Islet precursor cell (in vitro differentiated cells): Measurements from ENCODE around the gene FLYWCH1.

Source experiments
- DNase-seq: peaks from one replicate; pipeline ENCODE4 v3.0.0-alpha.2; 2018

Gene FLYWCH1

GRCh38 chr16:2987833-2988232, 76.1 kb downstream of the FLYWCH1 start:
- no peak for DNase-seq

- no peak for DNase-seq
Measured at GRCh38 chr16:2988590-2989099, 76.9 kb downstream of the FLYWCH1 start.

GRCh38 chr16:2990891-2991290, 79.2 kb downstream of the FLYWCH1 start:
- DNase-seq = no peak

- DNase-seq = no peak
Measured at GRCh38 chr16:2991566-2992261, 80.0 kb downstream of the FLYWCH1 start.

- no peak for DNase-seq
Measured at GRCh38 chr16:2992383-2993081, 80.8 kb downstream of the FLYWCH1 start.

- DNase-seq = no peak
Measured at GRCh38 chr16:2996298-2996697, 84.6 kb downstream of the FLYWCH1 start.

GRCh38 chr16:2999929-3000328, 88.2 kb downstream of the FLYWCH1 start:
- DNase-seq = no peak

GRCh38 chr16:3000540-3000939, 88.8 kb downstream of the FLYWCH1 start:
- no peak for DNase-seq
